SU-DHL-6 (cell line): ENCODE measurements around the gene XRCC6.

Experiments
- H2AFZ ChIP-seq: fragments of 200-600 bp; sonication (generic); 2 replicates; pipeline ENCODE4 v1.6.1; 2014; ENCODE audit warnings: low read depth, mild to moderate bottlenecking, moderate library complexity, mixed read lengths, antibody characterized with exemption, low read length; ENCODE audit not compliant: severe bottlenecking
- H3F3A ChIP-seq: fragments of 200-600 bp; shearing (Covaris generic); 2 replicates; pipeline ENCODE4 v1.6.0; 2016; ENCODE audit warnings: antibody characterized with exemption, mild to moderate bottlenecking; ENCODE audit not compliant: insufficient read depth
- H3K27ac ChIP-seq: fragments of 200-600 bp; sonication (generic); 2 replicates; pipeline ENCODE4 v1.5.1; 2016; ENCODE audit warnings: low read depth, mild to moderate bottlenecking, low read length, moderate library complexity, mixed read lengths
- H3K27me3 ChIP-seq: fragments of 200-600 bp; sonication (generic), shearing (Covaris generic); 2 replicates; pipeline ENCODE4 v1.6.0; 2014; ENCODE audit warnings: mild to moderate bottlenecking, low read length
- H3K36me3 ChIP-seq: fragments of 200-600 bp; sonication (generic); 2 replicates; pipeline ENCODE4 v1.6.1; 2014; ENCODE audit warnings: mild to moderate bottlenecking, low read length, mixed read lengths
- H3K4me2 ChIP-seq: fragments of 300-600, 200-600 bp; shearing (Covaris generic), sonication (generic); 2 replicates; pipeline ENCODE4 v1.6.0; 2014; ENCODE audit warnings: low read length, low read depth, mild to moderate bottlenecking; ENCODE audit not compliant: poor library complexity, severe bottlenecking
- H3K4me3 ChIP-seq: fragments of 200-600 bp; sonication (generic); 2 replicates; pipeline ENCODE4 v1.5.1; 2014; ENCODE audit warnings: antibody characterized with exemption, low read length, mild to moderate bottlenecking, mixed read lengths; ENCODE audit not compliant: insufficient read depth, poor library complexity, severe bottlenecking
- H3K79me2 ChIP-seq: fragments of 200-600 bp; sonication (generic); 2 replicates; pipeline ENCODE4 v1.6.1; 2014; ENCODE audit warnings: mild to moderate bottlenecking, low read length, moderate library complexity; ENCODE audit not compliant: insufficient read depth
- H3K9ac ChIP-seq: fragments of 200-600 bp; sonication (generic); 2 replicates; pipeline ENCODE4 v1.7.0; 2014; ENCODE audit warnings: mild to moderate bottlenecking, low read length
- H3K9me2 ChIP-seq: fragments of 200-600 bp; sonication (generic); replicated peaks from 2 replicates; pipeline ENCODE4 v1.6.1; 2014; ENCODE audit warnings: low read length; ENCODE audit not compliant: insufficient read depth
- H3K9me3 ChIP-seq: fragments of 200-600 bp; sonication (generic); 2 replicates; pipeline ENCODE4 v1.6.1; 2014; ENCODE audit warnings: low read length, mixed read lengths; ENCODE audit not compliant: insufficient read depth
- H4K20me1 ChIP-seq: fragments of 200-600 bp; sonication (generic); 2 replicates; pipeline ENCODE4 v1.6.1; 2014; ENCODE audit warnings: low read depth, mild to moderate bottlenecking, antibody characterized with exemption, low read length, moderate library complexity, mixed read lengths
- EZH2phosphoT487 ChIP-seq: fragments of 200-600 bp; sonication (generic), shearing (Covaris generic); conservative IDR thresholded peaks from 2 replicates; pipeline ENCODE4 v1.6.1; 2018; ENCODE audit warnings: mild to moderate bottlenecking, antibody characterized with exemption, low read length, moderate library complexity, mixed read lengths
- TF ChIP-seq, protein P1 (sequence below): fragments of 200-600 bp; sonication (generic); IDR thresholded peaks from one replicate; pipeline ENCODE4 v1.5.1; 2017; ENCODE audit warnings: antibody characterized with exemption, mild to moderate bottlenecking, low read length, moderate library complexity; ENCODE audit not compliant: insufficient read depth, poor library complexity, severe bottlenecking

Gene XRCC6

DNA sequence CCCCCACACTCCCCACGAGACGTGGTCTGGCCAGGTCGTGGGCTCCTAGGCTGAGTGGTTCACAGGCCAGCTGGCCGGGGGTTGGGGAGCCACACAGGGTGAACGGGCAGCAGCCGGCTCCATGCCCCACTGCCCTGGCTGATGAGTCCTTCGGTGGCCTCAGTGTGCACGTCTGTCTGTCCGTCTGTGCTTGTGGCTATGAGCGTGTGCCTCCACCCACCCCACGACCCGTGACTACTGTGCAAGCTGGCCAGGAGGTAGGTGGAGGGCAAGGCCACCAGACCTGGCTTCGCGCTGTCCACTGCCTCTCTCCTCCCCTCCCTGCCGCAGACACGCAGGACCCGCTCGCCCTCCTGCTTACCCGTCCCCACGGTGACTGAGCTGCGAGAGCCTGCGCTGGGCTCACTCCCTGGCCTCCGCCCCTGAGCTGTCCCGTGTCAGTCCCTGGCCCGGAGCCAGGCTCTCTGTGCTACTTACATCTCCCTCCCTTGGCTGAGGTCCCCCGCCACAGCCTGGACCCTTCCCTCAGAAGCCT lies 46.2 kb upstream of the XRCC6 start:
- H3F3A ChIP-seq = no peaks in the 10 kb centered on the region
- no peaks in the 10 kb centered on the region for H3K27me3 ChIP-seq
- H3K79me2 ChIP-seq = no peaks in the 10 kb centered on the region
- H3K27ac ChIP-seq = no peak overlapping the region
- H3K4me3 ChIP-seq = no peak overlapping the region
- no peak overlapping the region for H3K9ac ChIP-seq
- no peak overlapping the region for H3K4me2 ChIP-seq
- H3K36me3 ChIP-seq = no peaks in the 10 kb centered on the region
- TF ChIP-seq, protein P1, sequence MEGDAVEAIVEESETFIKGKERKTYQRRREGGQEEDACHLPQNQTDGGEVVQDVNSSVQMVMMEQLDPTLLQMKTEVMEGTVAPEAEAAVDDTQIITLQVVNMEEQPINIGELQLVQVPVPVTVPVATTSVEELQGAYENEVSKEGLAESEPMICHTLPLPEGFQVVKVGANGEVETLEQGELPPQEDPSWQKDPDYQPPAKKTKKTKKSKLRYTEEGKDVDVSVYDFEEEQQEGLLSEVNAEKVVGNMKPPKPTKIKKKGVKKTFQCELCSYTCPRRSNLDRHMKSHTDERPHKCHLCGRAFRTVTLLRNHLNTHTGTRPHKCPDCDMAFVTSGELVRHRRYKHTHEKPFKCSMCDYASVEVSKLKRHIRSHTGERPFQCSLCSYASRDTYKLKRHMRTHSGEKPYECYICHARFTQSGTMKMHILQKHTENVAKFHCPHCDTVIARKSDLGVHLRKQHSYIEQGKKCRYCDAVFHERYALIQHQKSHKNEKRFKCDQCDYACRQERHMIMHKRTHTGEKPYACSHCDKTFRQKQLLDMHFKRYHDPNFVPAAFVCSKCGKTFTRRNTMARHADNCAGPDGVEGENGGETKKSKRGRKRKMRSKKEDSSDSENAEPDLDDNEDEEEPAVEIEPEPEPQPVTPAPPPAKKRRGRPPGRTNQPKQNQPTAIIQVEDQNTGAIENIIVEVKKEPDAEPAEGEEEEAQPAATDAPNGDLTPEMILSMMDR = no peak
- no peak for TF ChIP-seq EZH2phosphoT487
- H3K9me2 ChIP-seq = no peaks in the 10 kb centered on the region
- no peaks in the 10 kb centered on the region for H3K9me3 ChIP-seq
- H2AFZ ChIP-seq = no peak overlapping the region
- H4K20me1 ChIP-seq = no peaks in the 10 kb centered on the region

DNA sequence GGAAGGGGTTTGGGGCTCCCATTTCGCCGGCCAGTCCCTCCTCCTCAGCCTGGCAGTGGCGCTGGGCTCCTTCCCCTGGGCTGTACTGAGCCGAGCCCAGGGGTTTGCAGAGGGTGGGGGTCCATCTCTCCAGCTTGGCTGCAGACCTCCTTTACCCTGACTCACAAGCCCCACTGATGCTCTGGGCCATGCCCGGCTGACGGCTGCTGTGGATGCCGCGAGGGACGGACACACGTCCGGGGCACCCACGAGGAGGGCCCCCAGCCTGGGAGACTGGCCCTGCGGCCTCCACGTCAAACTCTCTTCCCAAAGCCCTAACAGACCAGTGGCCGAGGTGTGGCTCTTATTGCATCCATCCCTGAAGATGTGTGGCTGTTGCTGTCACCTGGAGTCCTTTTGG lies 45.6 kb upstream of the XRCC6 start:
- Histone ChIP-seq H2AFZ (no peak overlapping the region), H3K9me3 (no peaks in the 10 kb centered on the region), H3F3A (no peaks in the 10 kb centered on the region), H3K27ac (no peak overlapping the region), H3K4me2 (no peak overlapping the region), H3K79me2 (no peaks in the 10 kb centered on the region), H3K4me3 (no peak overlapping the region), H3K9me2 (no peaks in the 10 kb centered on the region), H3K27me3 (no peaks in the 10 kb centered on the region), H3K36me3 (no peaks in the 10 kb centered on the region), H4K20me1 (no peaks in the 10 kb centered on the region), H3K9ac (no peak overlapping the region)
- TF ChIP-seq, protein P1 = no peak
- TF ChIP-seq EZH2phosphoT487 = no peak

DNA sequence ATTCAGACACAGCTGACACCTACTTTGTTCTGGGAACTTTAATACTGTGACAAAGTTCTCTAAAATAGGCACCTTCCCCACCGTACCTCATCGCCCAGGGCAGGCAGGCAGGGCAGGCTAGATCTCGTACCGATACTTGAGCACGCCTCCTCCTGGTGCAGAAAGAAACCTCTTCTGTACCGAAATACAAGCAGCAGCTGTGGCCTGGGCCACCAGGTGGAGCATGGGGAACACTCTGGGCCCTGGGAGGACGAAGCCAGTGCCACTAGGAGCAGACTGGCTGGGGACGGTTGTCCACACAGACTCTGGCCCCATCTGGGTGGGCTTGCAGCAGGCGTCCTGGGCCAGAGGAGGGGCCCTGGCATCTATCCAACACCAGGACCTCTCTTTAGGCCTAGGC lies 44.2 kb upstream of the XRCC6 start:
- Histone ChIP-seq H4K20me1 (no peaks in the 10 kb centered on the region), H3K9me2 (no peaks in the 10 kb centered on the region), H3F3A (no peaks in the 10 kb centered on the region), H3K36me3 (no peaks in the 10 kb centered on the region), H3K27ac (no peak overlapping the region), H3K79me2 (no peaks in the 10 kb centered on the region), H3K27me3 (no peaks in the 10 kb centered on the region), H3K4me2 (no peak overlapping the region), H3K4me3 (no peak overlapping the region), H3K9ac (no peak overlapping the region), H2AFZ (no peak overlapping the region), H3K9me3 (no peaks in the 10 kb centered on the region)
- TF ChIP-seq, protein P1 = peak; percentile 50
- TF ChIP-seq EZH2phosphoT487 = no peak
